KOPT-K1 (cell line): Measurements from ENCODE around the gene ALMS1.
"Not testable (repeated sequence)": the region's sequence is repeated elsewhere in the genome, so short reads cannot be mapped to it uniquely, and the experiment has no call there.

ENCODE experiments used
- H3K27ac ChIP-seq: fragments of 200-600 bp; sonication (generic); 2 replicates; pipeline ENCODE4 v1.5.1; 2016; ENCODE audit warnings: antibody characterized with exemption, mild to moderate bottlenecking, low read depth, low read length; ENCODE audit not compliant: poor library complexity, severe bottlenecking
- H3K36me3 ChIP-seq: fragments of 200-600 bp; sonication (generic); 2 replicates; pipeline ENCODE4 v1.5.1; 2017; ENCODE audit warnings: antibody characterized with exemption, mild to moderate bottlenecking, low read length, moderate library complexity; ENCODE audit not compliant: insufficient read depth
- H3K9me3 ChIP-seq: fragments of 200-600 bp; sonication (generic); 2 replicates; pipeline ENCODE4 v1.5.1; 2017; ENCODE audit warnings: antibody characterized with exemption, low read length, mild to moderate bottlenecking; ENCODE audit not compliant: insufficient read depth, poor library complexity, severe bottlenecking

The ALMS1 gene

DNA sequence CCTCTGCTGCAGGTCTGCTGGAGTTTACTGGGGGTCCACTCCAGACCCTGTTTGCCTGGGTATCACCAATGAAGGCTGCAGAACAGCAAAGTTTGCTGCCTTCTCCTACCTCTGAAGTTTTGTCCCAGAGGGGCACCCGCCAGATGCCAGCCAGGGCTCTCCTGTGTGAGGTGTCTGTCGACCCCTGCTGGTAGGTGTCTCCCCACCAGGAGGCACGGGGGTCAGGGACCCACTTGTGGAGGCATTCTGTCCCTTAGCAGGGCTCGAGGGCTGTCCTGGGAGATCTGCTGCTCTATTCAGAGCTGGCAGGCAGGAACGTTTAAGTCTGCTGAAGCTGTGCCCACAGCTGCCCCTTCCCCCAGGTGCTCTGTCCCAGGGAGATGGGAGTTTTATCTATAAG lies 124.8 kb downstream of the ALMS1 start:
- H3K27ac ChIP-seq, H3K36me3 ChIP-seq: not testable (repeated sequence)
- peaks cover 21% of the 10 kb centered on the region for H3K9me3 ChIP-seq

DNA sequence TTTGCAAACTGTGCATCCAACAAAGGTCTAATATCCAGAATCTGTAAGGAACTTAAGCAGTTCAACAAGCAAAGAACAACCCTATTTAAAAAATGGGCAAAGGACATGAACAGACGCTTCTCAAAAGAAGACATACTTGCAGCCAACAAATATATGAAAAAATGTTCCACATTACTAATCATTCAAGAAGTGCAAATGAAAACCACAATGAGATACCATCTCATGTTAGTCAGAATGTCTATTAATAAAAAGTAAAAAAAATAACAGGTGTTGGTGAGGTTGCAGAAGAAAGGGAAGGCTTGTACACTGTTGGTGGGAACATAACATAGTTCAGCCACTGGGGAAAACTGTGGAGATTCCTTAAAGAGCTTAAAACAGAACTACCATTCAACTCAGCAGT lies 130.4 kb downstream of the ALMS1 start:
- peaks cover 19% of the 10 kb centered on the region; the same call in 1 of the 2 replicates for H3K36me3 ChIP-seq
- H3K9me3 ChIP-seq = peaks cover 28% of the 10 kb centered on the region
- no peak overlapping the region for H3K27ac ChIP-seq

DNA sequence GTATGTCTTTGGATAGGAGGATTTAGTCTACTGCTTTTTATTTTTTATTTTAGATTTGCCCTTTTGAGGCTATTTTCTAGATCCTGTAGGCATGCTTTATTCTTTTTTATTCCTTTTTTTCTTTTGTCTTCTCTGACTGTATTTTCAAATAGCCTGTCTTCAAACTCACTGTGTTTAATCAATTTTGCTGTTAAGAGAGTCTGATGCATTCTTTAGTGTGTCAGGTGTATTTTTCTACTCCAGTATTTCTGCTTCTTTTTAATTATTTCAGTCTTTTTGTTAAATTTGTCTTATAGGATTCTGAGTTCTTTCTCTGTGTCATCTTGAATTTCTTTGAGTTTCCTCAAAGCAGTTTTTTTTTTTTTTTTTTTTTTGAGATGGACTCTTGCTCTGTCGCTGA lies 143.1 kb downstream of the ALMS1 start:
- Histone ChIP-seq H3K9me3 (peaks cover 70% of the 10 kb centered on the region), H3K36me3 (peaks cover 57% of the 10 kb centered on the region), H3K27ac (no peak overlapping the region)

DNA sequence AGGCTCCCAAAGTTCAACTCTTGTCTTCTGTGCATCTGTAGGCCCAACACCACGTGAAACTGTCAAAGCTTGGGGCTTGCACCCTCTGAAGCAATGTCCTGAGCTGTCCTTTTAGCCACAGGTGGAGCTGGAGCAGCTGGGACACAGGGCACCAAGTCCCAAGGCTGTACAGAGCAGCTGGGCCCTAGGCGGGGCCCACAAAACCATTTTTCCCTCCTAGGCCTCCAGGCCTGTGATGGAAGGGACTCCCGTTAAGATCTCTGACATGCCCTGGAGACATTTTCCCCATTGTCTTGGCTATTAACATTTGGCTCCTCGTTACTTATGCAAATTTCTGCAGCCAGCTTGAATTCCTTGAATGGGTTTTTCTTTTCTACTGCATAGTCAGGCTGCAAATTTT lies 145.1 kb downstream of the ALMS1 start:
- not testable (repeated sequence) for H3K27ac ChIP-seq
- Histone ChIP-seq H3K36me3 (peaks cover 62% of the 10 kb centered on the region), H3K9me3 (peaks cover 59% of the 10 kb centered on the region)

DNA sequence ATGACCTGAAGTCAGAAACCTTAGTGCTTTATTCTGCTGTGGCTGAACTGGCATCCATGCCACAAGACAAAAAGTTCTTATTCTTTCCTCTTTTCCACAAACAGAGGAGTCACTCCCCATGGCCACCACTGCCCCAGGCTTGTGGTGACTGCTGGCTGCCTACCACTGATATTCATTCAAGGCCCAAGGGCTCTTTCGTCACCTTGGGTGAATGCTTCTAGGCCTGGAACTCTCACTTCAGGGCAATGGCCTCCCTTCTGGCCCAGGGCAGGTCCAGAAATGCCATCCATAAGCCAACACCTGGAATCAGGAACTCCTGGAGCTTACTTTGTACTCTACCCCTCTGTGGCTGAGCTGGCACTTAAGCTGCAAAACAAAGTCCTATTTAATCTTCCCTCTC lies 146.7 kb downstream of the ALMS1 start:
- peaks cover 72% of the 10 kb centered on the region for H3K36me3 ChIP-seq
- H3K27ac ChIP-seq = no peak overlapping the region
- peaks cover 54% of the 10 kb centered on the region for H3K9me3 ChIP-seq

DNA sequence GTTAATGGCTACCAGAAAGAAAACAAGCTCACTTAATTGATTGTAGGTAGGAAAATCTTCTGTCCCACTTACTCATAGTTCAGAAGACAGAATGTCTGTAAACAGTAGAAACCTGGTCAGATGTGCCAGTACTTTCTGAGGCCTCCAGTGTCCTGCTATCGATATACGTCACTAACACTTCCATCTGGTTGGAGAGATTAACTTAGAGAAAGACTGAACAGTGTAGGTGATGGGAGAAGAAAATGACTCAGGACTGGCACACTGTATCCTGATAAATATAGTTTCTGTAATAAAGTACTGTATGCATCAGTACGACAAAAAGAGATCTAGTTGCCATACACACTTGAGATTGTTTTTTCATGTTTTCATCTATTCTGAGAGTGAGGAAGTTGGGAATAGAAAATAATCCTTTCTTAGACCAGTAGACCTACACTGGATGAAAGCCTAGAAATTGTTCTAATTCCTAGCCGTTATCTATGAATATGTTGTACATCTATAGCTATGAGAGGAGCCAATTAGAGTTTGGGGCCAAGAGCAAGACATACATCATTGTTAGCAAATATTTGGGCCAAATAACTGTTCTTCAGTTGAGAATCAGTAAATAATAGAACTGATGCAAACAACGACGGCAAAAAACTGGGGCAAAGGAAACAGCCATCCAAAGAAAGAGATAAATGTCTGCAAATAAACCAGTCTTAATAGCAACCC lies 150.7 kb downstream of the ALMS1 start:
- Histone ChIP-seq H3K27ac (no peak overlapping the region), H3K9me3 (peaks cover 26% of the 10 kb centered on the region), H3K36me3 (peaks cover 56% of the 10 kb centered on the region)

DNA sequence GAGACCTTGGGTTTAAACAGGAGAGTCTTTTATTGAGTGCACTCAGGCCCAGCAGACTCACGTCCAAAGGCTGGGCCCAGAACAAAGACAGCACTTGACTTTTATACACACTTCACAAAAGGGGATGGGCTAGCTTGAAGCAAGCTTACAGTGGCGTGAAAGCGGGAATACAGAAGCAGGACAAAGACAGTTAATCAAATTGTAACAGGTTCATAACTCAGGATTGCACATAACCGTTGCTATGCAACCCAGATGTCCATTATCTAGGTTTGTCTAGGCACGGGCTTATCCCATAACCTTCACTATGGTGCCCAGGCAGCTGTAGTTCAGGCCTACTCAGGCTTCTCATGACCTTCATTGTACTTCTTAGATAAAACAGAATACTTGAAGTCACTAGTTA lies 175.2 kb downstream of the ALMS1 start:
- H3K36me3 ChIP-seq = peaks cover 30% of the 10 kb centered on the region
- not testable (repeated sequence) for H3K9me3 ChIP-seq, H3K27ac ChIP-seq

DNA sequence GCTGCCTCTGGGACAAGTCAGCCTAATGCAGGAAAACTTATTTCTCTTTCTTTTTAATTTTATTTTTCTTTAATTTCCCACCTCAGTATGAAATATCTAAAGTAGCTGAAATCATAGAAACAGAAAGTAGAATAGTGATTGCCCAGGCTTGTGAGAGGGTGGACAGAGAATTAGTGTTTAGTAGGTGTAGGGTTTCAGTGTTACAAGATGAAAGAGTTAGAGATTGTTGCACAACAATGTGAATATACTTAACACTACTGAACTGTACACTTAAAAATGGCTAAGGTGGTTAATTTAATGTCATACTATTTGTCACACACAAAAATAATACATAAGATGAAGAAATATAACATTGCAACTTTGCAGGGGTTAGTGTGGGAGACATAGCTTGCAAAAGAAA lies 175.8 kb downstream of the ALMS1 start:
- no peaks in the 10 kb centered on the region for H3K9me3 ChIP-seq
- peaks cover 33% of the 10 kb centered on the region for H3K36me3 ChIP-seq
- H3K27ac ChIP-seq = no peak overlapping the region

DNA sequence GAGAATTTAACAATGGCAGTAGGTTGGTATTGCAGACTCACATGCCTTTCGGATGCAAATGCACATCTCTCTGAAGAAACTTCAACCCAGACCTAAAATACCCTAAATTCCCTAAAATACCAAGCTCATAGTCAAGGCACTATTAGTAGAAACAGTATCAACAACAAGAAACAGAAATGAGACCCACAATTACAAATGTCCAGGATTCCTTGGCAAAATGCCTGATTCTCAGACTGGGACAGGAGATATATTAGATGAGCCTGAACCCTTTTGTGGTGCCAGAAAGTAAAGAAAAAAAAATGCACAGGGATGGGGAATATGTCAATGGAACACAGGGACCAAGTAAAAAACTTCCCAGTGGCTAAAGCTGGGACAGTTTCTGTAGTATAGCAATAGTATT lies 179.3 kb downstream of the ALMS1 start:
- Histone ChIP-seq H3K9me3 (no peaks in the 10 kb centered on the region), H3K27ac (no peak overlapping the region), H3K36me3 (peaks cover 19% of the 10 kb centered on the region)

DNA sequence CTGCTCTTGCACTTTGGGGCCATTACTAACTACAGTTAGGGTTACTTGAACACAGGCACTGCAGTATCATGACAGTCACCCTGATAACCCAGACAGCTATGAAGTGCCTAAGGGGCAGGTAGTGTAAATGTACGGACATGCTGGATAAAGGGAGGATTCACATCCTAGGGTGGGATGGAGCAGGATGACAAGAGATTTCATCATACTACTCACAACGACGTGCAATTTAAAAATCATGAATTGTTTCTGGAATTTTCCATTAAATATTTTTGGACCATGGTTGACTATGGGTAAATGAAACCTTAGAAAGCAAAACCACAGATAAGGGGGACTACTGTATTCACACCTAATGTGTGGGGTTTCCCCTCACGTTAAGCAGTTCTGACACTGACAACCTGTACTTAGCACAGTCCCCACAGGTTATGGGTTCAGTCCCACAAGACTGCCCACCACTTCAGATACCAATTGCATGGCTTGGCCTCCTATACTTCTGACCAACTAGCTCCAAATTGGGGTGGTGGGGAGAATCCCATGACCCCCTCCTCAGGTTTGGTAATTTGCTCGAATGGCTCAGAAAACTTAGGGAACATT lies 180.7 kb downstream of the ALMS1 start:
- 0 out of 2 replicates have a peak, but pooled peaks cover 8% of the 10 kb centered on the region for H3K36me3 ChIP-seq
- H3K9me3 ChIP-seq = no peaks in the 10 kb centered on the region
- no peak overlapping the region for H3K27ac ChIP-seq

DNA sequence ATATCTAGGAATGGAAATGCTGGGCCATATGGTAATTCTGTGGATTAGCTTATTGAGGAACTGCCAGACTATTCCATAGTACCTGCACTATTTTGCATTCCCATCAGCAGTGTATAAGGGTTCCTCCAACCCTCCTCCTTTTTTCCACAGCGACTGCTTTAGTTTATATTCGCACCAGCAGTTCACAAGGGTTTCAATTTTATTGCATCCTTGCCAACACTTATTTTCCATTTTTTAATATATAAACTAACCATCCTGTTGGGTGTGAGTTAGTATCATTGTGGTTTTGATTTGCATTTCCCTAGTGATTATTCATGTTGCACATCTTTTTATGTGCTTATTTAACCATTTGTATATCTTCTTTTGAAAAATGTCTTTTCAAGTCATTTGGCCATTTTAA lies 189.6 kb downstream of the ALMS1 start:
- H3K27ac ChIP-seq = no peak overlapping the region
- H3K9me3 ChIP-seq = peaks cover 10% of the 10 kb centered on the region
- peaks cover 28% of the 10 kb centered on the region for H3K36me3 ChIP-seq

DNA sequence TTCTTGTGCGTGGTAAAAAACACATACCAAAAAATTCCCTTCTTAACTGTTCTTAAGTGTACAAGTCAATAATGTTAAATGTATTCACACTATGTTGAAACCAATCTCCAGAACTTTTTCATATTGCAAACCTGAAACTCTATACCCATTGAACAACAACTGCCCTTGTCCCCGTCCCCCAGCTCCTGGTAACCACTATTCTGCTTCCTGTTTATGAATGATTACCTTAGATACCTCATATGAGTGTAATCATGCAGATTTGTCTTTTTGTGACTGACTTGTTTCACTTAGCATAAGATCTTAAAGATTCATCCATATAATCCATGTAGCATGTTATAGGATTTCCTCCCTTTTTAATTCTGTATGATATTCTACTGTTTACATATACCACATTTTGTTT lies 196.7 kb downstream of the ALMS1 start:
- Histone ChIP-seq H3K9me3 (peaks cover 17% of the 10 kb centered on the region), H3K36me3 (peaks cover 17% of the 10 kb centered on the region), H3K27ac (no peak overlapping the region)

DNA sequence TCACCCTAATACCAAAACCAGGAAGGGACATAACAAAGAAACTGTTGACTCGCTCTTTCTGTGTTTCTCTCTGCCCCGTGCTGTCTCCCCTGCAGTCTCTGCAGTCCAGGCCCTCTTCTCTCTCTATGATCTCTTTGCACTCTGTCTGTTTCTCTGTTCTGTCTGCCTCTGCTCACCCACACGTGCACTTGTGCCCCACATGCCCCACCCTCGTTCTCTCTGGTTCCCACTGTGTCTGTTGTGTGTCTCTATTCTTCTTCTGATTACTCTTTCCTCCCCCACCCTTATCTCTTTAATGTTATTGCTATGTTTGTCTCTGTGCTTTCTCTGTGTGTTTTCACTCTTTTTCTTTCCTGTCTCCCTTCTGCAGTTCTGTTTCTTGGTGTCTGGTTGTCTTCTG lies 202.5 kb downstream of the ALMS1 start:
- peaks cover 6% of the 10 kb centered on the region; the same call in 1 of the 2 replicates for H3K36me3 ChIP-seq
- H3K27ac ChIP-seq = no peak overlapping the region

DNA sequence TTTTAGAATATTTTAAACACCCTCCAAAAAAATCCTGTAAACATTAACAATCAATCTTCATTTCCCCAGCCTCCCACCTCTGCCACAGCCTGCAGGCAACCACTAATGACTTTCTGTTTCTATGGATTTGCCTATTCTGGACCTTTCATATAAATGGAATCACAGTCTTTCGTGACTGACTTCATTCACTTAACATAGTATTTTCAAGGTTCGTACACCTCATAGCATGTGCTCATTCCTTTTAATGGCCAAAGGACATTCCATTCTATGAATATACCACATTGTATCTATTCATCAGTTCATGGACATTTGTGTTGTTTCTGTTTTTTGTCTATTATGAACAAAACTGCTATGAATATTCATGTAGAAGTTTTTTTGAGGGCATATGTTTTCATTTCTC lies 208.0 kb downstream of the ALMS1 start:
- peaks cover 14% of the 10 kb centered on the region; the same call in 1 of the 2 replicates for H3K36me3 ChIP-seq
- no peaks in the 10 kb centered on the region for H3K9me3 ChIP-seq
- H3K27ac ChIP-seq = no peak overlapping the region

More for the DNA sequence above, 202.5 kb downstream of the ALMS1 start:
- H3K9me3 ChIP-seq = peaks cover 6% of the 10 kb centered on the region

DNA sequence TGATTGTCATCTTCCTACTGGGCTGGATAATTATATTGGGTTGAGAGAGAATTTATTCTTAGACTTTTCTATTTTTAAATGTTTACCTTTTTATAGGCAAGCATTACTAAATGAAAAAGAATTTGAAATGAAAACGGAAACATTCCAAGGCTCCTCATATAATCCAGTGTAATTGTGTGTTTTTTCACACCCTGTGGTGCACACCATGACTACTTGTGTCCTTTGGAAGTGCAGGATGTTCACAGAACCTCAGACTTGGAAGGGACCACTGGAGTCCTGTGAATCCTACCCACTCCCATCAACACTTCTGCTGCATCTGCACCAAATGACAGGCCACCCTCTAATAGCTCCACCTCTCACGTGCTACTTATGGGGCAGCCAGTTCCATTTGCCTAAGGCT lies 208.6 kb downstream of the ALMS1 start:
- Histone ChIP-seq H3K9me3 (no peaks in the 10 kb centered on the region), H3K36me3 (peaks cover 14% of the 10 kb centered on the region; the same call in 1 of the 2 replicates), H3K27ac (no peak overlapping the region)

DNA sequence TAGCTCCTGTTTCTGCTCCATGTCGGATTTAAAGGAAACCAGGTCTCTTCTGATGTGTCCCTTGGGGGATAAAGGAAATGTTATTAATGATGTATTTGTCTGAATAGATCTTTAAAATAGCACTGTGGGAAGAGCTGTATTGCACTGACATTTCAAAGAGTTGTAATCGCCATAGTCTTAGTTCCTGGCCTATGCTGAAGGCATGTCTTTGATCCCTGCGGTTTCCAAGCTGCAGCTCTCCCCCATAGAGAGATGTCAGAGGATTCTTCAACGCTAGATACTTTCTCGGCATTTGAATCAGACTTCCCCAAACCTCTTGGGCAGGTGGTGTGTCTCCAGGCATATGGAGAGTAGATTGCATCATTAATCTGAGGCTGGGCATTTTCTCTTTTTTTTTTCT lies 216.1 kb downstream of the ALMS1 start:
- Histone ChIP-seq H3K9me3 (no peaks in the 10 kb centered on the region), H3K36me3 (peaks cover 43% of the 10 kb centered on the region), H3K27ac (no peak overlapping the region)
